Effector memory CD4-positive, alpha-beta T cell (primary cell): Measurements from ENCODE around the gene FBXO11.
"Not testable (repeated sequence)": the region's sequence is repeated elsewhere in the genome, so short reads cannot be mapped to it uniquely, and the experiment has no call there.

Source experiments
- DNase-seq, 3 donors: peaks; one replicate each; pipeline ENCODE4 v3.0.0-alpha.2; 2020
- H3K27ac ChIP-seq: 2 replicates; pipeline ENCODE4 v1.7.0; 2013; ENCODE audit warnings: mild to moderate bottlenecking, low read length, moderate library complexity; ENCODE audit not compliant: insufficient read depth, poor library complexity, severe bottlenecking
- H3K27me3 ChIP-seq: replicated peaks from 2 replicates; pipeline ENCODE4 v1.7.0; 2013; ENCODE audit warnings: mild to moderate bottlenecking, low read length; ENCODE audit not compliant: insufficient read depth, control insufficient read depth, poor library complexity, severe bottlenecking
- H3K36me3 ChIP-seq: 2 replicates; pipeline ENCODE4 v1.7.0; 2013; ENCODE audit warnings: mild to moderate bottlenecking, low read length, moderate library complexity; ENCODE audit not compliant: control insufficient read depth, insufficient read depth
- H3K4me1 ChIP-seq: 2 replicates; pipeline ENCODE4 v1.7.0; 2013; ENCODE audit warnings: low read length, mild to moderate bottlenecking; ENCODE audit not compliant: control insufficient read depth, insufficient read depth, poor library complexity, severe bottlenecking
- H3K4me3 ChIP-seq: 2 replicates; pipeline ENCODE4 v1.7.0; 2013; ENCODE audit warnings: low read length, low read depth, mild to moderate bottlenecking; ENCODE audit not compliant: insufficient read depth, poor library complexity, severe bottlenecking
- H3K9me3 ChIP-seq: 2 replicates; pipeline ENCODE4 v1.7.0; 2013; ENCODE audit warnings: mild to moderate bottlenecking, low read length, moderate library complexity; ENCODE audit not compliant: control insufficient read depth

FBXO11 gene

DNA sequence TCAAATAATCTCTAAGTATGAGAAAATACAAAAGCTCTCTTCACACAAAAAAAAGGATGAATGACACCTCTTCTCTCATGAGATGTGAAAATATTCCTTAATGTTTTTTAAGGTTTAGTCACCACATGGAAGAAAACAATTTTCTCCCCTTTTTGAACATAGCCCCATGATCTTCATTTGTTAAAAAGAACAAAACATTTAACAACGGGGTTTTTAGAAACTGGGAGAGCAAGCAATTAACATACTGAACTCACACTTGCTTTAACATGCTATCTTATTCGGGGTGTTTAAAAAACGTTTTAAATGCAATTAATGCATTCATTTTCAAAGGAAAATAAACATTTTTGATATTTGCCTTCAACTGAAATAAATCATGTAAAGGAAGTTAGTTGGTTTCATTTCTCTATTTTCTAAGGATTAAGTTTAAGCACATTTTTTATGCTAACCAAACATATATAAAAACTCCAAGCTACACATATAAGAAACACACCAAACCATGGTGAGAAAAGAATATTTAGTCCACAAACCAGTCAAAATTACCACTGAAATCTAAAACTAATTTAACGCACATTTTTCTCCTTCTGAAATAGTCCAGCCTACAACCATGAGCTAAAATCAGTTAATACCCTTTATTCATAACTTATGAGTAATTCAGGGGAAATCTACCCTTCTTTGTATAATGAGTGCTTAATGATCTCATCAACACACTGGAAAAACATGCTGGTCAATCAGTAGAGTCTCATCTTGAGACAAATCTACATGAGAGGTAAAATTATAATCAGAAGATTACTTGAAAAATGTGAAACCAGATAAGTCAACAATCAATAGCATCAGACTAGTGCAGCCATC, 8.2 kb downstream of the FBXO11 start:
- Histone ChIP-seq H3K36me3 (no peaks in the 10 kb centered on the region), H3K4me1 (peaks cover 10% of the 10 kb centered on the region), H3K27ac (no peak overlapping the region), H3K27me3 (no peaks in the 10 kb centered on the region), H3K9me3 (no peaks in the 10 kb centered on the region), H3K4me3 (no peak overlapping the region)
- no peak for DNase-seq

DNA sequence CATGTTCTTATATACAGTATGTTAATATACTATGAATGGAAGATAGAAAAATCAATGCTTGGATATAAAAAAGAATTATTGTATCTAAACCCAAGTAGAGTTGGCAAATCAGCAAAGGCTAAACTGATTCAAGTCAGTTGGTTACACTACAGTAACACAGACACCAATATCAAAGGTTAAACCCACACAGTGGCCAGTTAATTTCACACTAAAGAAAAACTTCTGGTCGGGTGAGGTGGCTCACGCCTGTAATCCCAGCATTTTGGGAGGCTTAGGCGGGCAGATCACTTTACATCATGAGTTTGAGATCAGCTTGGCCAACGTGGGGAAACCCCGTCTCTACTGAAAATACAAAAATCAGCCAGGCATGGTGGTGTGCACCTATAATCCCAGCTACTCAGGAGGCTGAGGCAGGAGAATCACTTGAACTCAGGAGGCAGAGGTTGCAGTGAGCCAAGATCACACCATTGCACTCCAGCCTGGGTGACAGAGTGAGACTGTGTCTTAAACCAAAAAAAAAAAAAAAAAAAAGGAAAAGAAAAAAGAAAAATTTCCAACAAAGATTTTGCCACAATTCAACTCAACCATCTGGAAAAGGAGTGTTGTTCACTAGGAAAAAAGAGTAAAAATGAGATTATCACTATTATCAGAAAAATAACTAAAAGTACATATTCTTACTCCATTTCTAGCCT, 9.0 kb downstream of the FBXO11 start:
- H3K9me3 ChIP-seq, H3K36me3 ChIP-seq, H3K27me3 ChIP-seq, H3K4me3 ChIP-seq, DNase-seq, H3K27ac ChIP-seq: not testable (repeated sequence)
- H3K4me1 ChIP-seq = peaks cover 14% of the 10 kb centered on the region

DNA sequence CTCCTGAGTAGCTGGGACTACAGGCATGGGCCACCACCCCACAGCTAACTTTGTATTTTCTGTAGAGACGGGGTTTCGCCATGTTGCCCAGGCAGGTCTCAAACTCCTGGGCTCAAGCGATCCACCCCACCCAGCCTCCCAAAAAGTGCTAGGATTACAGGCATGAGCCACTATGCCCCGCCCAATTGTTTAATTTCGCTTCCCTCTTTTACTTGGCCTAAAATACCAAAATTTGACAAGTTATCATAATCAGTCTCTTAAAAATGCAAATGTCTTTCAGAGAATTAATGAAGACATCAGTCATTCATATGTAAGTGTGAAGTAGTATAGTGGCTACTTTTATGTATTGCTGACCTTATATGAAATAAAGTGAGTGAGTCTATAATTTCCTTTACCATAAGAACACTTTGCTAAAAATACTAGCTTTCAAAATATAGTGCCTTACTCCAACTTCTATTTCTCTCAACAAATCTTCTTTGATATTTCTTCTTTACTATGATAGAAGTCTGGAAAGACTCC, 9.8 kb downstream of the FBXO11 start:
- Histone ChIP-seq H3K4me1 (peaks cover 11% of the 10 kb centered on the region), H3K4me3 (no peak overlapping the region), H3K27me3 (no peaks in the 10 kb centered on the region), H3K27ac (no peak overlapping the region), H3K9me3 (no peaks in the 10 kb centered on the region), H3K36me3 (no peaks in the 10 kb centered on the region)
- no peak for DNase-seq

- peaks cover 18% of the 10 kb centered on the region for H3K4me1 ChIP-seq
- H3K9me3 ChIP-seq = no peaks in the 10 kb centered on the region
- H3K4me3 ChIP-seq = no peak overlapping the region
- H3K27me3 ChIP-seq = no peaks in the 10 kb centered on the region
- no peaks in the 10 kb centered on the region for H3K36me3 ChIP-seq
- no peak overlapping the region for H3K27ac ChIP-seq
- DNase-seq = no peak
Observed at GRCh38 chr2:47893771-47894170, 12.5 kb downstream of the FBXO11 start.

DNA sequence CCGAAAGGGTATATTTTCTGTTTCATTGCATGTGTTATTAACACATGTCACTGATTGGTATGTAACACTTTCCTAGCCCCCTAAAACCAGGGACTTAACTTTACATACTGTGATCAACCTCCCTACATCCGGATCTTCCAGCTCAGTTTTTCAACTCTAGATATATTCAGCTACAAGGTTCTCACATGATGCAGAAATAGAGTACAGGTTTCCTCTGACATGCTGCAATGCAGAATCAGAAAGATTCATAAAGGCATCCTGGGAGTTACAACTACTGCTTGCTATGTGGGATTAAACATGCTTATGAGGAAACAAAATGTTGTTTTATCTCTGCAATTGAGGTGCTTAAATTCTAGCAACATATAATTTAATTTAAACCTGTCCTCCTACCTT, 14.0 kb downstream of the FBXO11 start:
- peaks cover 18% of the 10 kb centered on the region for H3K4me1 ChIP-seq
- no peak overlapping the region for H3K27ac ChIP-seq
- no peaks in the 10 kb centered on the region for H3K36me3 ChIP-seq
- H3K27me3 ChIP-seq = no peaks in the 10 kb centered on the region
- no peaks in the 10 kb centered on the region for H3K9me3 ChIP-seq
- H3K4me3 ChIP-seq = no peak overlapping the region
- no peak for DNase-seq

DNA sequence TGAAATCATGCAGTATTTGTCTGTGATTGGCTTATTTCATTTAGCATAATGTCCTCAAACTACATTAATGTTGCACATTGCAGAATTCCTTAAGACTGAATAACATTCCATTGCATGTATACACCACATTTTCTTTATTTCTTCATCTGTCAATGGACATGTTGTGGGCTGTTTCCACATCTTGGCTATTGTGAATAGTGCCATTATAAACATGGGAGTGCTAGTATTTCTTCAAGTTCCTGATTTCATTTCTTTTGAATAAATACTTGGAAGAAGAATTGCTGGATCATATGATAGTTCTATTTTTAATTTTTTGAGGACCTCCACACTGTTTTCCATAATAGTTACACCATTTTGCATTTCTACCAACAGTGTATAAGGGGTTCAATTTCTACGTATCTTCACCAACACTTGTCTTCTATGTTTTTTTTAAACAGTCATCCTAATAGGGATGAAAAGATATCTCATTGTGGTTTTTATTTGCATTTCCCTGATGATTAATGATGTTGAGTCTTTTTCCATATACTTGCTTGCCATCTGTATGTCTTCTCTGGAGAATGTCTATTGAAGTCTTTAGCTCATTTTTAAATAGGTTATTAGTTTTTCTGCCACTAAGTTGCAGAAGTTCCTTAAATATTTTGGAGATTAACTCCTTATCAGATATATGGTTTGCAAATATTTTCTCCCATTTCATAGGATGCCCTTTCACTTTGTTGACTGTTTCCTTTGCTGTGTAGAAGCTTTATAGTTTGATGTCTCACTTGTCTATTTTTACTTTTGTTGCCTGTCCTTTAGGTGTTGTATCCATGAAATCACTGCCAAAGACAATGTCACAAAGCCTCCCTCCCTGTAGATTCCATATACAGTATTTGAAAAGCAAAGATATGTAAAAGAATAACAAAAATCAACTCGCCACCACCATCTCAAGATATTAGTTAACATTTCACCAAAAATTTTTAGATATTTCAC, 14.6 kb downstream of the FBXO11 start:
- no peaks in the 10 kb centered on the region for H3K9me3 ChIP-seq
- H3K27ac ChIP-seq = no peak overlapping the region
- DNase-seq = no peak
- H3K27me3 ChIP-seq = no peaks in the 10 kb centered on the region
- no peaks in the 10 kb centered on the region for H3K36me3 ChIP-seq
- peaks cover 18% of the 10 kb centered on the region for H3K4me1 ChIP-seq
- no peak overlapping the region for H3K4me3 ChIP-seq

DNA sequence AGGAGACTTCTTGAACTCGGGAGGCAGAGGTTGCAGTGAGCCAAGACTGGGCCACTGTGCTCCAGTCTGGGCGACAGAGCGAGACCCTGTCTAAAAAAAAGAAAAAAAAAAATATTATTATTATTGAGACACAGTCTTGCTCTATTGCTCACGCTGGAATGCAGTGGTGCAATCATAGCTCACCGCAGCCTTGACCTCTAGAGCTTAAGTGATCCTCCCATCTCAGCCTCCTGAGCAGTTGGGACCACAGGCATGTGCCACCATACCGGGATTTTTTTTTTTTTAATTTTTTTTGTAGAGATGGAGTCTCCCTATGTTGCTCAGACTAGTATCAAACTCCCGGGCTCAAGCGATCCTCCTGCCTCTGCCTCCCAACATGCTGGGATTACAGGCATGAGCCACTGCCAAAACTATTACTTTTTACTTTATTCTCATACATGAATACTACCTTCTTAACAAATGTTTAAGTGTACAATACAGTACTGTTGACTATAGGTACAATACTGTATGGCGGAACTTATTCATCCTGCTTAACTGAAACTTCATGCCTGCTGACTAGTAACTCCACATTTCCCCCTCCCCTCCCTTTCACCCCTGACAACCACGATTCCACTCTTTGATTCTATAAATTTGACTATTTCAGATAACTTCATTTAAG, 15.5 kb downstream of the FBXO11 start:
- H3K4me1 ChIP-seq = peaks cover 18% of the 10 kb centered on the region
- H3K36me3 ChIP-seq = no peaks in the 10 kb centered on the region
- H3K9me3 ChIP-seq = no peaks in the 10 kb centered on the region
- no peak for DNase-seq
- H3K27ac ChIP-seq = no peak overlapping the region
- no peak overlapping the region for H3K4me3 ChIP-seq
- H3K27me3 ChIP-seq = no peaks in the 10 kb centered on the region

- Histone ChIP-seq H3K9me3 (no peaks in the 10 kb centered on the region), H3K27me3 (no peaks in the 10 kb centered on the region), H3K4me3 (no peak overlapping the region), H3K36me3 (no peaks in the 10 kb centered on the region), H3K27ac (no peak overlapping the region), H3K4me1 (peaks cover 12% of the 10 kb centered on the region)
- DNase-seq = no peak
Observed at GRCh38 chr2:47888581-47889280, 17.6 kb downstream of the FBXO11 start.

DNA sequence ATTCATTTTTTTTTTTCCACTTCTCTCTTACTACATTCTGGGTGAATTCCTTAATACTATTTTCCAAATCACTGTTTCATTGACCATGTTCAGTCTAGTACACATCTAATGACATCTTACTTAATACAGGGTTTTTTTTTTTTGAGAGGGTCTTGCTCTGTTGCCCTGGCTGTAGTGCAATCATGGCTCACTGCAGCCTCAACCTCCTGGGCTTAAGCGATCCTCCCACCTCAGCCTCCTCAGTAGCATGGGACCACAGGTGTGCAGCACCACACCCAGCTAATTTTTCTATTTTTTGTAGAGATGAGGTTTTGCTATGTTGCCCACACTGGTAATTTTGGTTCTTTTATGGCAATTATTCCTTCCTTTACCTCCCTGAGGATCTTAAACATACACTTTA, 29.4 kb downstream of the FBXO11 start:
- Histone ChIP-seq H3K4me3 (no peak overlapping the region), H3K4me1 (peaks cover 8% of the 10 kb centered on the region), H3K27me3 (no peaks in the 10 kb centered on the region), H3K36me3 (no peaks in the 10 kb centered on the region), H3K27ac (no peak overlapping the region), H3K9me3 (no peaks in the 10 kb centered on the region)
- no peak for DNase-seq
